Heart left ventricle (tissue), 16 donors: ENCODE data around the gene TALDO1. TPM values are rescaled to one million over a fixed set of nuclear protein-coding genes. Genes with fewer than 3 reads are reported as not detected.

ENCODE experiments used
- ATAC-seq, 4 donors: fragments of 200-7000 bp; cut with Tn5 transposase; one replicate each; pipeline ENCODE4 v1.9.1; 2020 to 2022; ENCODE audit warnings: moderate library complexity in 4 of 4, mild to moderate bottlenecking in 3 of 4, moderate number of reproducible peaks in 1 of 4
- DNase-seq, 5 donors: peaks; one replicate each; pipeline ENCODE4 v3.0.0-alpha.2; 2020
- H3K27ac ChIP-seq, 12 donors: fragments of 200-600 bp; sonication (generic) in 4 of 12; one replicate each; pipeline versions ENCODE4 v1.5.0 to v1.8.0; 2016 to 2022; ENCODE audit warnings: mild to moderate bottlenecking in 2 of 12
- H3K27me3 ChIP-seq, 9 donors: fragments of 200-600 bp; sonication (generic) in 2 of 9; one replicate each; pipeline versions ENCODE4 v1.5.1 to v1.8.0; 2016 to 2022; ENCODE audit warnings: mild to moderate bottlenecking in 3 of 9
- H3K36me3 ChIP-seq, 9 donors: fragments of 200-600 bp; sonication (generic) in 2 of 9; one replicate each; pipeline versions ENCODE4 v1.5.0 to v1.8.0; 2018 to 2022; ENCODE audit warnings: mild to moderate bottlenecking in 2 of 9
- H3K4me1 ChIP-seq, 12 donors: fragments of 200-600 bp; sonication (generic) in 4 of 12; one replicate each; pipeline versions ENCODE4 v1.5.0 to v1.8.0; 2016 to 2022; ENCODE audit warnings: mild to moderate bottlenecking in 3 of 12
- H3K4me3 ChIP-seq, 12 donors: fragments of 200-600 bp; sonication (generic) in 4 of 12; one replicate each; pipeline versions ENCODE4 v1.5.0 to v1.8.0; 2017 to 2022; ENCODE audit warnings: mild to moderate bottlenecking in 9 of 12, moderate library complexity in 4 of 12
- H3K9me3 ChIP-seq, 12 donors: fragments of 200-600 bp; sonication (generic) in 4 of 12; one replicate each; pipeline versions ENCODE4 v1.5.0 to v1.8.0; 2016 to 2022; ENCODE audit warnings: mild to moderate bottlenecking in 1 of 12
- POLR2A ChIP-seq, 2 donors: fragments of 450-650 bp; IDR thresholded peaks; one replicate each; pipeline ENCODE4 v1.6.1; 2017; ENCODE audit warnings: antibody characterized with exemption in 2 of 2, mild to moderate bottlenecking in 2 of 2, moderate library complexity in 2 of 2
- WGBS, 4 donors: extraction: QIAGEN DNeasy Blood & Tissue Kit in 2 of 4; methylation state at CpG; one replicate each; pipeline versions ENCODE4 v1.1.5 to v1.1.7; 2013 to 2018; 5-methylcytosine and 5-hydroxymethylcytosine counted together
- intact Hi-C, 10 donors: fragments of 100-400 bp; cut with DNase I; formaldehyde crosslinking; loops; one replicate each; pipeline versions ENCODE4 v1.11.1 to v1.14.2; 2022
- polyA plus RNA-seq, 2 donors: library from polyadenylated mRNA; stranded (reverse); fragments of 200-250 nt; gene quantifications; one replicate each; pipeline ENCODE4 v1.2.3, GENCODE V29; 2013
- total RNA-seq, 9 donors: library from RNA; depleted of rRNA in 2 of 9; stranded (reverse); fragments of >200 nt in 2 of 9; fragmentation: NEBNext Ultra II Directional in 3 of 9; extraction: Animal tissue kit (Norgen Biotek cat#: 25700) in 3 of 9; gene quantifications; one replicate each; pipeline versions ENCODE4 v1.1.0 to v1.2.4, GENCODE V29; 2016 to 2023
- TF ChIP-seq, protein P1 (sequence below), 12 donors: fragments of 200-600 bp; sonication (generic) in 4 of 12; IDR thresholded peaks; one replicate each; pipeline versions ENCODE4 v1.5.0 to v1.8.0; 2018 to 2022; ENCODE audit warnings: antibody characterized with exemption in 12 of 12, mild to moderate bottlenecking in 5 of 12
- donor health status: ischemic (EF 13 %, LVEDD 7.1; RV severe dilation, severe dysfunction).
- donor health status: healthy with polysubstance abuse.
- donor health status: DM: no; HTN: yes; CAD: no.
- donor health status: DM: no; HTN: no; CAD: no.
- donor health status: ischemic (EF 25% LVEDD 6.9; RV normal size, moderate dysfunction).
- donor health status: ischemic (EF 25% LVEDD 5.7; RV mildly dilated, moderate dysfunction).
- donor health status: healthy.
- donor health status: DM: yes; HTN: yes; CAD: no.
- donor health status: ischemic (EF 35%, LVEDD 5.7; RV mildly dilated, moderate dysfunction).
- donor health status: nonischemic (EF 11% LVEDD 7.7; RV severe dilation, severe dysfunction).
- donor health status: DM: yes; HTN: yes; CAD: no.
- donor health status: PGD.
- donor health status: ischemic (EF 29% LVEDD 5.4; RV normal size, mild dysfunction).
- donor health status: nonischemic (EF 23%, LVEDD 6.1; RV moderate dilation, normal function).

The TALDO1 gene
- total and polyA plus RNA-seq, 11 donors: 66.9 to 145 (median 105) TPM

DNA sequence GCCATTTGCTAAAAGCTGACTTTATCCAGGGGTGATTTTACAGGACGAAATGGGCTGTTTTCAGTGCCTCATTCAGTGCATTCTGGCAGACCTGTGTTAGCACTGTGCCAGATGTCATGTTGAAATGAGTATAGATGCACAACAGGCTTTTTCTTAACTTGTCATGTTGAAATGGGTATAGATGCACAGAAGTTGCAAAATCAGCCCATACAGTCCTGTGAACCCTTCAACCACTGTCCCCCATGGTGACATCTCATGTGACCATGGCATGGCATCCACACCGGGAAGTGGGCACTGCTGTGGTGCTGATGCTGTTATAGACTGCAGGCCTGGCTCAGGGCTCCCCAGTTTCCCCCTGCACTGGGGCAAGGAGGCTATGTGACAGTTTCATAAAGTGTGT is 2.5 kb downstream of the TALDO1 start:
- no peaks in the 10 kb centered on the region for H3K27me3 ChIP-seq
- ATAC-seq (no peak), DNase-seq (no peak)
- H3K27ac ChIP-seq: peak overlapping the region in 1 of 12 donors; percentile 90
- no peak overlapping the region for H3K4me3 ChIP-seq
- 54 to 86% (median 66%) methylated on average over 2 of the region's 2 CpGs for WGBS, 4 donors
- intact Hi-C loops: no loop called here
- TF ChIP-seq, protein P1, sequence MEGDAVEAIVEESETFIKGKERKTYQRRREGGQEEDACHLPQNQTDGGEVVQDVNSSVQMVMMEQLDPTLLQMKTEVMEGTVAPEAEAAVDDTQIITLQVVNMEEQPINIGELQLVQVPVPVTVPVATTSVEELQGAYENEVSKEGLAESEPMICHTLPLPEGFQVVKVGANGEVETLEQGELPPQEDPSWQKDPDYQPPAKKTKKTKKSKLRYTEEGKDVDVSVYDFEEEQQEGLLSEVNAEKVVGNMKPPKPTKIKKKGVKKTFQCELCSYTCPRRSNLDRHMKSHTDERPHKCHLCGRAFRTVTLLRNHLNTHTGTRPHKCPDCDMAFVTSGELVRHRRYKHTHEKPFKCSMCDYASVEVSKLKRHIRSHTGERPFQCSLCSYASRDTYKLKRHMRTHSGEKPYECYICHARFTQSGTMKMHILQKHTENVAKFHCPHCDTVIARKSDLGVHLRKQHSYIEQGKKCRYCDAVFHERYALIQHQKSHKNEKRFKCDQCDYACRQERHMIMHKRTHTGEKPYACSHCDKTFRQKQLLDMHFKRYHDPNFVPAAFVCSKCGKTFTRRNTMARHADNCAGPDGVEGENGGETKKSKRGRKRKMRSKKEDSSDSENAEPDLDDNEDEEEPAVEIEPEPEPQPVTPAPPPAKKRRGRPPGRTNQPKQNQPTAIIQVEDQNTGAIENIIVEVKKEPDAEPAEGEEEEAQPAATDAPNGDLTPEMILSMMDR (IDR thresholded peaks at IDR 0.05): no peak
- TF ChIP-seq POLR2A (IDR thresholded peaks at IDR 0.05): no peak
- H3K9me3 ChIP-seq: no peaks in the 10 kb centered on the region
- H3K4me1 ChIP-seq: peaks cover 6 to 31% (median 16%) of the 10 kb centered on the region in 12 donors
- H3K36me3 ChIP-seq: peaks cover 0 to 12% (median 0%) of the 10 kb centered on the region in 9 donors

DNA sequence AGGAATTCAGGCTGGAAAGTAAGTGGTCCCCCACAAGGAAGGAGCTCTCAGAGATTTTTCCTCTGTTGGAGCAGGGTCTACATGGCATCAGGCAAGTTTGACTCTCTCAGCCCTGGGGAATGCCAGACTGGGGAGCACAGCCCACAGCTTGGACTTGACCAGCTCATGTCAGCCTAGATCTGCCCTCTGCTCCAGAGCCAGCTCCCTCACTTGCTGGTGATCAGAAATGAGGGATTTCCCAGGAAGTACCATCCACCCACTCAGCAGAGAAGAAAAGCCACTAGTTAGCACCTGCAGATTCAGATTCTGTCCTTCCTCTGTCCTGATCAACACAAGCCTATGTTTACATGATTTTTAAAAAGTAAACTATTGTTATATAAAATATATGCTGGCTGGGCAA is 13.0 kb downstream of the TALDO1 start:
- Histone ChIP-seq H3K27me3 (no peaks in the 10 kb centered on the region), H3K9me3 (no peaks in the 10 kb centered on the region), H3K4me3 (no peak overlapping the region), H3K36me3 (peaks cover 0 to 97% (median 89%) of the 10 kb centered on the region in 9 donors), H3K4me1 (no peaks in the 10 kb centered on the region), H3K27ac (no peak overlapping the region)
- intact Hi-C loops: no loop called here
- no peak for DNase-seq
- ATAC-seq: no peak
- TF ChIP-seq POLR2A (IDR thresholded peaks at IDR 0.05): no peak
- TF ChIP-seq, protein P1 (IDR thresholded peaks at IDR 0.05): no peak

DNA sequence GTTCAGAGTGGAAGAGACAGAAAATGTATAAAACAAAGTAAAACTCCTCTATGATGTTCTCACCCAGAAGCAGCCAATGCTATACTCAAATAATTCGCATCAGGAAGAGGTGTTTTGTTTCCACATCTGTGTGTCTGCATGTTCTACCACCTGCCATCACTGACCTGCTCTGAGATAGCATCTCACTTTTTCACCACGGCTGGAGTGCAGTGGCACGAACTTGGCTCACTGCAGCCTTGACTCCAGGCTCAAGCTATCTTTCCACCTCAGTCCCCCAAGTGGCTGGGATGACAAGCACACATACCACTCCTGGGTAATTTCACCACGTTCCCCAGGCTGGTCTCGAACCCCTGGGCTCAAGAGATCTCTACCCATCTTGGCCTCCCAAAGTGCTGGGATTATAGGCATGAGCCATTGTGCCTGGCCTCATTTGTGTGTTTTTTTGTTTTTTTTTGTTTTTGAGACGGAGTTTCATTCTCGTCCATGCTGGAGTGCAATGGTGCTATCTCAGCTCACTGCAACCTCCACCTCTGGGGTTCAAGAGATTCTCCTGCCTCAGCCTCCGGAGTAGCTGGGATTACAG is 14.4 kb downstream of the TALDO1 start:
- H3K27me3 ChIP-seq: no peaks in the 10 kb centered on the region
- intact Hi-C loops: no loop called here
- ATAC-seq (no peak), DNase-seq (no peak)
- 85 to 87% (median 86%) methylated on average over 8 of the region's 8 CpGs for WGBS, 4 donors
- H3K4me1 ChIP-seq: no peaks in the 10 kb centered on the region
- no peaks in the 10 kb centered on the region for H3K9me3 ChIP-seq
- no peak overlapping the region for H3K4me3 ChIP-seq
- no peak overlapping the region for H3K27ac ChIP-seq
- TF ChIP-seq POLR2A (IDR thresholded peaks at IDR 0.05): no peak
- TF ChIP-seq, protein P1 (IDR thresholded peaks at IDR 0.05): no peak
- peaks cover 0 to 96% (median 90%) of the 10 kb centered on the region in 9 donors for H3K36me3 ChIP-seq

DNA sequence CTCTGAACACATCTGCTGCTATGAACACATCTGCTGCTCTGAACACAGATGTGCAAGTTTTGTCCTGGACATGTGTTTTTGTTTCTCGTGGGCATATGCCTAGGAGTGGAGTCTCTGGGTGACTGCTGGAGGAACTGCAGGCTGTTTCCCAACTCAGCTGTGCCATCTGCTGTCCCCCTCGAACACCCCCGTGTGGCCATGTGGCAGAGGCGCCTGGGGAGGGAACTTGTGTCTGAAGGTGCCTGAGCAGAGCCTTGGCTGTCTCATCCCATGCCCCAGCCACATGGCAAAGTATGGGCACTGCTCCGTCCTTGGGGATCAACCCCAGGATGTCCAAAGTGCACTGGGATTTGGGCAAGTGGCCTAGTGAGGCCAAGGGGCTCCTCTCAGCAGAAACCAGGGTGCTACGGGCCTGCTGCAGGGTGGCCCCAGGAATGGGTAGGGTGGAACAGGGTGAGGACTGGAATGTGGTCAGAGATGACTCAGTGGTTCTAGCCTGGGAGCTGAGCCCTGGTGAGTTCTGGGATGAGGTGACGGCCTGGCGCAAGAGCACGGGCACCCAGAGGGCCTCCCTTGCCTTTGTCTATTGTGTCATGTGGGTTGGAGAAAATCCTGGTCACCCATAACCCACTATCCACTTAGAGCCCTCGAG is 15.3 kb downstream of the TALDO1 start:
- TF ChIP-seq, protein P1 (IDR thresholded peaks at IDR 0.05): peak in 1 of 12 donors; percentile 12
- TF ChIP-seq POLR2A (IDR thresholded peaks at IDR 0.05): no peak
- Histone ChIP-seq H3K27ac (no peak overlapping the region), H3K9me3 (no peaks in the 10 kb centered on the region), H3K4me1 (no peaks in the 10 kb centered on the region), H3K27me3 (no peaks in the 10 kb centered on the region), H3K4me3 (no peak overlapping the region), H3K36me3 (peaks cover 0 to 95% (median 89%) of the 10 kb centered on the region in 9 donors)
- ATAC-seq (peak in 2 of 4 donors; percentile 6 to 16), DNase-seq (peak in 1 of 5 donors; percentile 17)
- 53 to 67% (median 63%) methylated on average over 7 to 10 of the region's 10 CpGs for WGBS, 4 donors
- intact Hi-C loops: no loop called here
